Ramos (cell line): Measurements from ENCODE around the gene SIRT7.

ENCODE experiments used
- in situ Hi-C: fragments of 300-500 bp; cut with MboI; formaldehyde crosslinking; loops from one replicate; pipeline ENCODE4 v1.14.3; 2022; ENCODE audit warnings: low sequenced_read_pairs; ENCODE audit not compliant: unreplicated experiment

Gene SIRT7

GRCh38 chr17:81909966-81910839 lies 7.8 kb downstream of the SIRT7 start:
- in situ Hi-C loops, result no loop called here

- in situ Hi-C loops, result no loop called here
Measured at GRCh38 chr17:81909231-81909630, 8.7 kb downstream of the SIRT7 start.

- in situ Hi-C loops, result no loop called here
Measured at GRCh38 chr17:81908793-81909192, 9.2 kb downstream of the SIRT7 start.

- in situ Hi-C loops, result no loop called here
Measured at GRCh38 chr17:81907219-81908145, 10.5 kb downstream of the SIRT7 start.

GRCh38 chr17:81906476-81907218 lies 11.3 kb downstream of the SIRT7 start:
- in situ Hi-C loops, result no loop called here

GRCh38 chr17:81905993-81906392 lies 12.0 kb downstream of the SIRT7 start:
- in situ Hi-C loops, result no loop called here

GRCh38 chr17:81905424-81905875 lies 12.5 kb downstream of the SIRT7 start:
- in situ Hi-C loops, result no loop called here

- in situ Hi-C loops, result no loop called here
Measured at GRCh38 chr17:81904600-81905423, 13.2 kb downstream of the SIRT7 start.

- in situ Hi-C loops, result no loop called here
Measured at GRCh38 chr17:81903896-81904599, 13.9 kb downstream of the SIRT7 start.

GRCh38 chr17:81903415-81903831 lies 14.6 kb downstream of the SIRT7 start:
- in situ Hi-C loops, result no loop called here

- in situ Hi-C loops, result no loop called here
Measured at GRCh38 chr17:81902653-81903414, 15.1 kb downstream of the SIRT7 start.

GRCh38 chr17:81902023-81902652 lies 15.8 kb downstream of the SIRT7 start, which contains the start of gene NPB:
NPB (plus strand) TSS chr17:81902238; CDS start chr17:81902278, 40 bp downstream.
- in situ Hi-C loops, result no loop called here

- in situ Hi-C loops, result no loop called here
Measured at GRCh38 chr17:81901167-81902022, 16.6 kb downstream of the SIRT7 start.

- in situ Hi-C loops, result no loop called here
Measured at GRCh38 chr17:81900181-81900820, 17.7 kb downstream of the SIRT7 start.

- in situ Hi-C loops, result no loop called here
Measured at GRCh38 chr17:81899514-81900166, 18.3 kb downstream of the SIRT7 start.

- in situ Hi-C loops, result no loop called here
Measured at GRCh38 chr17:81898885-81899284, 19.1 kb downstream of the SIRT7 start.
